ENCODE data around the gene ABLIM2.

Gene ABLIM2

GRCh38 chr4:8107146-8107657 lies 51.4 kb downstream of the ABLIM2 start:
- Histone ChIP-seq H3K9ac (ENCODE audit: low read length) (no peak overlapping the region), H3K27me3 (ENCODE audit: control insufficient read depth, insufficient read depth, low read length) (peaks cover 3% of the 10 kb centered on the region; the same call in 1 of the 2 replicates), H3K9me3 (ENCODE audit: control insufficient read depth, insufficient read depth, low read depth, low read length) (peaks cover 6% of the 10 kb centered on the region), H3K4me1 (ENCODE audit: control insufficient read depth, insufficient read depth, low read length) (peaks cover 45% of the 10 kb centered on the region), H3K36me3 (ENCODE audit: control insufficient read depth, insufficient read depth, low read length) (no peaks in the 10 kb centered on the region), H3K4me3 (ENCODE audit: low read depth, low read length) (no peak overlapping the region), H3K27ac (ENCODE audit: low read depth, low read length) (no peak overlapping the region)

DNA sequence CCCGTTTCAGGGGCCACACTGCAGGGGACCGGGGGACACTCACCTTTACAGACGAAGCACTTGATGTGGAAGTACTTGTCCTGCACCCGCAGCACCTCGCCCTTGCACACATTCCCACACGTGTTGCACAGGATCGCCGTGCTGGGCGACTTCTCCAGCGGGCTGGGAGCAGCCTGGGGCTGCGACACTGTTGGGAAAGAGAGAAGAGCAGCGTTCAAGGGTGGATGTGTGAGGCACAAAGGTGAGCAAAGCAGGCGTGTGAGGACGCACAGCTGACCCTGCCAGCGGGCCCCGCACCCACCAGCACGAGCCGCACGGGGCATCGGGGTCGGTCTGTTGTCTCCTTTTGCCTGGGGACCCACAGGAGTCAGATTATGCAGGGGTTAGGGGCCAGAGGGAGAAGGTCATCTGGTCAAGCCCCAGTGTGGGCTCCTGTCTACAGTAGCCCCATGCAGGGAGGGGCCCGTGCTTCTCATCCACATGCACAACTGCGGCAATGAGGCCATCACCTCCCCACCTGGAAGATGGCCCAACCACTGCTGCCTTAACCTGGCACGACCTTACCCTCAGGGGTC lies 52.1 kb downstream of the ABLIM2 start:
- H3K9ac ChIP-seq (ENCODE audit: low read length), result no peak overlapping the region
- H3K36me3 ChIP-seq (ENCODE audit: control insufficient read depth, insufficient read depth, low read length), result no peaks in the 10 kb centered on the region
- H3K27ac ChIP-seq (ENCODE audit: low read depth, low read length), result no peak overlapping the region
- peaks cover 3% of the 10 kb centered on the region; the same call in 1 of the 2 replicates for H3K27me3 ChIP-seq (ENCODE audit: control insufficient read depth, insufficient read depth, low read length)
- peaks cover 40% of the 10 kb centered on the region for H3K4me1 ChIP-seq (ENCODE audit: control insufficient read depth, insufficient read depth, low read length)
- no peak overlapping the region for H3K4me3 ChIP-seq (ENCODE audit: low read depth, low read length)
- H3K9me3 ChIP-seq (ENCODE audit: control insufficient read depth, insufficient read depth, low read depth, low read length), result peaks cover 6% of the 10 kb centered on the region

- H3K27me3 ChIP-seq (ENCODE audit: control insufficient read depth, insufficient read depth, low read length), result peaks cover 3% of the 10 kb centered on the region; the same call in 1 of the 2 replicates
- no peak overlapping the region for H3K9ac ChIP-seq (ENCODE audit: low read length)
- H3K27ac ChIP-seq (ENCODE audit: low read depth, low read length), result no peak overlapping the region
- no peak overlapping the region for H3K4me3 ChIP-seq (ENCODE audit: low read depth, low read length)
- H3K9me3 ChIP-seq (ENCODE audit: control insufficient read depth, insufficient read depth, low read depth, low read length), result peaks cover 6% of the 10 kb centered on the region
- H3K4me1 ChIP-seq (ENCODE audit: control insufficient read depth, insufficient read depth, low read length), result peaks cover 32% of the 10 kb centered on the region
- no peaks in the 10 kb centered on the region for H3K36me3 ChIP-seq (ENCODE audit: control insufficient read depth, insufficient read depth, low read length)
Observed at GRCh38 chr4:8105306-8106100, 53.1 kb downstream of the ABLIM2 start.

- Histone ChIP-seq H3K9me3 (ENCODE audit: control insufficient read depth, insufficient read depth, low read depth, low read length) (peaks cover 6% of the 10 kb centered on the region), H3K27ac (ENCODE audit: low read depth, low read length) (no peak overlapping the region), H3K4me1 (ENCODE audit: control insufficient read depth, insufficient read depth, low read length) (peaks cover 26% of the 10 kb centered on the region), H3K36me3 (ENCODE audit: control insufficient read depth, insufficient read depth, low read length) (no peaks in the 10 kb centered on the region), H3K27me3 (ENCODE audit: control insufficient read depth, insufficient read depth, low read length) (peaks cover 3% of the 10 kb centered on the region; the same call in 1 of the 2 replicates), H3K9ac (ENCODE audit: low read length) (no peak overlapping the region), H3K4me3 (ENCODE audit: low read depth, low read length) (no peak overlapping the region)
Observed at GRCh38 chr4:8104491-8105305, 53.9 kb downstream of the ABLIM2 start.

- Histone ChIP-seq H3K36me3 (ENCODE audit: control insufficient read depth, insufficient read depth, low read length) (no peaks in the 10 kb centered on the region), H3K4me1 (ENCODE audit: control insufficient read depth, insufficient read depth, low read length) (peaks cover 22% of the 10 kb centered on the region), H3K27me3 (ENCODE audit: control insufficient read depth, insufficient read depth, low read length) (peaks cover 3% of the 10 kb centered on the region; the same call in 1 of the 2 replicates)
Observed at GRCh38 chr4:8103421-8104390, 54.9 kb downstream of the ABLIM2 start.

GRCh38 chr4:8102831-8103230 lies 55.8 kb downstream of the ABLIM2 start:
- peaks cover 3% of the 10 kb centered on the region; the same call in 1 of the 2 replicates for H3K27me3 ChIP-seq (ENCODE audit: control insufficient read depth, insufficient read depth, low read length)
- peaks cover 22% of the 10 kb centered on the region for H3K4me1 ChIP-seq (ENCODE audit: control insufficient read depth, insufficient read depth, low read length)
- H3K4me3 ChIP-seq (ENCODE audit: low read depth, low read length), result no peak overlapping the region

More at GRCh38 chr4:8103421-8104390, 54.9 kb downstream of the ABLIM2 start:
- no peak overlapping the region for H3K9ac ChIP-seq (ENCODE audit: low read length)
- H3K4me3 ChIP-seq (ENCODE audit: low read depth, low read length), result no peak overlapping the region
- H3K27ac ChIP-seq (ENCODE audit: low read depth, low read length), result no peak overlapping the region
- H3K9me3 ChIP-seq (ENCODE audit: control insufficient read depth, insufficient read depth, low read depth, low read length), result peaks cover 6% of the 10 kb centered on the region

DNA sequence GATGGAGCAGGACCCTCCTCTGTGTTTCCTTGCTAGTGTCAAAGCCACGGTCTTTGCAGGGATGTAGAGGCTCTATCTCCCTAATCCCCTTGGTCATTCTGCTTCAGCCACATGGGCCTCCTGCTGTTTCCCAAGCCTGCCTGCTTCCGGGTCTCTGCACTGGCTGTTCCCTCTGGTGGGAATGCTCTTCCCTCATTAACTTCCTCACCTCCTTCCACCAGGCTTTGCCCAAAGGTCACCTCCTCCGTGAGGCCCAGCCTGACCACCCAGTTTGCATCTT lies 56.6 kb downstream of the ABLIM2 start:
- Histone ChIP-seq H3K4me3 (ENCODE audit: low read depth, low read length) (no peak overlapping the region), H3K4me1 (ENCODE audit: control insufficient read depth, insufficient read depth, low read length) (peaks cover 22% of the 10 kb centered on the region), H3K36me3 (ENCODE audit: control insufficient read depth, insufficient read depth, low read length) (no peaks in the 10 kb centered on the region), H3K9ac (ENCODE audit: low read length) (no peak overlapping the region), H3K27me3 (ENCODE audit: control insufficient read depth, insufficient read depth, low read length) (peaks cover 3% of the 10 kb centered on the region; the same call in 1 of the 2 replicates), H3K27ac (ENCODE audit: low read depth, low read length) (no peak overlapping the region), H3K9me3 (ENCODE audit: control insufficient read depth, insufficient read depth, low read depth, low read length) (no peaks in the 10 kb centered on the region)

More at GRCh38 chr4:8102831-8103230, 55.8 kb downstream of the ABLIM2 start:
- H3K9me3 ChIP-seq (ENCODE audit: control insufficient read depth, insufficient read depth, low read depth, low read length), result peaks cover 2% of the 10 kb centered on the region
- no peak overlapping the region for H3K9ac ChIP-seq (ENCODE audit: low read length)
- no peak overlapping the region for H3K27ac ChIP-seq (ENCODE audit: low read depth, low read length)
- H3K36me3 ChIP-seq (ENCODE audit: control insufficient read depth, insufficient read depth, low read length), result no peaks in the 10 kb centered on the region

- no peak overlapping the region for H3K27ac ChIP-seq (ENCODE audit: low read depth, low read length)
- H3K4me1 ChIP-seq (ENCODE audit: control insufficient read depth, insufficient read depth, low read length), result peaks cover 22% of the 10 kb centered on the region
- H3K9ac ChIP-seq (ENCODE audit: low read length), result no peak overlapping the region
- no peak overlapping the region for H3K4me3 ChIP-seq (ENCODE audit: low read depth, low read length)
- H3K36me3 ChIP-seq (ENCODE audit: control insufficient read depth, insufficient read depth, low read length), result no peaks in the 10 kb centered on the region
- peaks cover 3% of the 10 kb centered on the region; the same call in 1 of the 2 replicates for H3K27me3 ChIP-seq (ENCODE audit: control insufficient read depth, insufficient read depth, low read length)
- no peaks in the 10 kb centered on the region for H3K9me3 ChIP-seq (ENCODE audit: control insufficient read depth, insufficient read depth, low read depth, low read length)
Observed at GRCh38 chr4:8101213-8102075, 57.2 kb downstream of the ABLIM2 start.

DNA sequence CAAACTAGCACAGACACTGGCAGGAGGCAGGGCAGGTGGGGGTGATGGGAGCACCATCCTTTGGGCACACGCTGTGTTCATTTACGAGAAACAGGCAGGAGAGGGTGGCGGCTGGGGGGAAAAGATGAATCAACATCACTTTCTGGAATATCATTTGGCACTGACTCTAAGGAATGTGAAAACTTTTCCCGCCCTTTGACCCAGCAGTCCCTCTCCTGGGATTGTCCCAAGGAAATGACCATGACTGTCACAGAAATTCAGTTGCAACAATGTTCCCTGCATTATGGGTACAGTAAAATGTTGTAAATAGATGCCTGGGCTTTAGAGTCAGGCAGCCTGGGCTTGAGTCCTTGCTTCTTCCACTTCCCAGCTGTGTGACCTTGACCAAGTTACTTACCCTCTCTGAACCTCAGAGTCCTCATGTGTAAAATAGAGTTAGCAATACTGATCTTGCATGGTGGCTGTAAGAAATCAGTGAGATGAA lies 58.6 kb downstream of the ABLIM2 start:
- H3K4me3 ChIP-seq (ENCODE audit: low read depth, low read length), result no peak overlapping the region
- H3K9ac ChIP-seq (ENCODE audit: low read length), result no peak overlapping the region
- H3K27me3 ChIP-seq (ENCODE audit: control insufficient read depth, insufficient read depth, low read length), result peaks cover 3% of the 10 kb centered on the region; the same call in 1 of the 2 replicates
- H3K9me3 ChIP-seq (ENCODE audit: control insufficient read depth, insufficient read depth, low read depth, low read length), result no peaks in the 10 kb centered on the region
- no peaks in the 10 kb centered on the region for H3K36me3 ChIP-seq (ENCODE audit: control insufficient read depth, insufficient read depth, low read length)
- peaks cover 19% of the 10 kb centered on the region for H3K4me1 ChIP-seq (ENCODE audit: control insufficient read depth, insufficient read depth, low read length)
- no peak overlapping the region for H3K27ac ChIP-seq (ENCODE audit: low read depth, low read length)

All from HUES6 (cell line).